ENCODE data around the gene HOXA6.

Gene HOXA6

DNA sequence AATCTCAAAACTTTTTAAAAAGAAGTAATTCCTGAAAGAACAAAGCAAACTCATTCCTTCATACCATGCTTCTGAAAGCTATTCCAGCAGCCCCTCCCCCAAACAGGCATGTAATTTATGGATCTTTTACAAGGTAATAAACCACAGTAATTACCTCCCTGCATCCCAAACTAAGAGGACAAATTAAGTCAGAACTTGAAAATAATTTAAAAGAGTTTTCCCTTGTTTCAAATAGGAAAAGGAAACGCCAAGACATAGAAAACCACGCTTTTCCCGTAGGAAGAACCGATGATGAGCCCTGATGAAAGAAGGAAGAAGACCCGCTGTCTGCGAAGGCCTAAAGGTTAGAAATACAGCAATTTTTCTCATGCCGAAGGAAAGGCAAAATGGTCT, 25.9 kb downstream of the HOXA6 start:
- DNase-seq, result no peak

DNA sequence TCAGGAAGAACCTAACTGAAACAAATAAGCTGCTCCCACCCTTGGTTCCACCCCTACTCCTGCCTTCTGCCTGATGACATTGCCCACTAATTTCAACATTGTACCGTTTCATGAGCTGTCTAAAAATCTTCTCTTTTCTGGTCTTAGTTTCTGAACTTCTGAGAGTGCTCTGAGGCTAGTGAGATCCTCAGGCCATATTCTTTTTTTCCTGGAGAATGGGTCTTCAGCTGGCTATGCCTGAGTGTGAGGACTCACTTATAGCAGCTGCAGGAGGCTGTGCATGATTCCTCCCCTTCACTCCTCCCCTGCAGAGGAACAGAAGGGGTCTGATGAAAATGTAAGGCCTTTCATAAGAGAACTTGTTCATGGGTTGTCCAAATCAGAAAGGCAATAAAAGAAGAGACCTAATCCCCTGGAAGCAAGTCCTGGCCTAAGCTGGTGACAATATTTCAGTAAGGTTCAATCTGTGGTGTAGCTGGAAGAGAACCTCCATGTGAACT, 28.1 kb downstream of the HOXA6 start:
- DNase-seq, result no peak

DNA sequence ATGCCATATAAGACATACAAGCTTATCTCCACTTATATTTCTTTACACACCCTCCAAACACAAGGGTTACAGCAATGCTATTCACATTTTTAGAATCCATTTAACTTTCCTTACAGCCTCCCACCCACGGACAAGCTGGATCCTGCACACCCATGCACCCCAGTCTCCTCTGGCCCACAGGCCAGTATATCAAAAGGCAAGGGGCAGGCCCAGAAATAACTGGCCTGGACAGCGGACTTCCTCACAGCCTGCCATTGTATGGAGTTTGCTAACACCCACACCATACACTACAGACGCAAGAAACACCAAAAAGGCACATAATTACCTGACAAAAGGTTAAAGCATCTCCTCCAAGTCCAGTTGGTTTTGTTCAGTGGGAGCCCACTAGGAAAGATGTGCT, 29.0 kb downstream of the HOXA6 start:
- DNase-seq, result peak; percentile 32

DNA sequence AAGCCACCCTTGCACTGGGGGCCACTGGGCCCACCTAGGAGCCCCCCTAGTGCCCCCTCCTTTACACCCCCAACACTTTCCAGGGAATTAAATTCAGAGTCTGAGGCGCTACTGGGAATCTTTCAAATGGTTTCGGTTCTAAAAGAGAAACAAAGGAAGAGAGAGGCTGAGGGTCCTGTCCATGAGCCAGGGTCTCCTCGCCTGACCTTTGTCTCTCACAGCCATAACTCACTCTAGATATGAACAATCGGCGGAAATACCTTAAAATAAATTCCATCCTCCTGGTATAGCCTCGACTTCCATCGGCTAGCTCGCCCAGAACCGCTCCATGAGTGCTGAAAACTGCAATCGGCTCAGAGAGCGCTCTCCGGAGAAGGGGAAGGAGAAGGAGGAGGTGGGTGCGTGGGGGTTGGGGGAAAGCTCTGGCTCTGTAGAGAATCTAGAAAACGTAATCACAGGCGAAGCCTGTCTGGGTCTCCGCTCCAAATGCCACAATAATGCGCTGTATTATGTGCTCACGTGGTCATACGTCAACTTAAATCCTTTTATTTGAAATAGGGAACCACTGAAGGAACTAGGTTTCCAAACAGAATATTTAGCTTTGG, 29.6 kb downstream of the HOXA6 start:
- peak; percentile 41 for DNase-seq

DNA sequence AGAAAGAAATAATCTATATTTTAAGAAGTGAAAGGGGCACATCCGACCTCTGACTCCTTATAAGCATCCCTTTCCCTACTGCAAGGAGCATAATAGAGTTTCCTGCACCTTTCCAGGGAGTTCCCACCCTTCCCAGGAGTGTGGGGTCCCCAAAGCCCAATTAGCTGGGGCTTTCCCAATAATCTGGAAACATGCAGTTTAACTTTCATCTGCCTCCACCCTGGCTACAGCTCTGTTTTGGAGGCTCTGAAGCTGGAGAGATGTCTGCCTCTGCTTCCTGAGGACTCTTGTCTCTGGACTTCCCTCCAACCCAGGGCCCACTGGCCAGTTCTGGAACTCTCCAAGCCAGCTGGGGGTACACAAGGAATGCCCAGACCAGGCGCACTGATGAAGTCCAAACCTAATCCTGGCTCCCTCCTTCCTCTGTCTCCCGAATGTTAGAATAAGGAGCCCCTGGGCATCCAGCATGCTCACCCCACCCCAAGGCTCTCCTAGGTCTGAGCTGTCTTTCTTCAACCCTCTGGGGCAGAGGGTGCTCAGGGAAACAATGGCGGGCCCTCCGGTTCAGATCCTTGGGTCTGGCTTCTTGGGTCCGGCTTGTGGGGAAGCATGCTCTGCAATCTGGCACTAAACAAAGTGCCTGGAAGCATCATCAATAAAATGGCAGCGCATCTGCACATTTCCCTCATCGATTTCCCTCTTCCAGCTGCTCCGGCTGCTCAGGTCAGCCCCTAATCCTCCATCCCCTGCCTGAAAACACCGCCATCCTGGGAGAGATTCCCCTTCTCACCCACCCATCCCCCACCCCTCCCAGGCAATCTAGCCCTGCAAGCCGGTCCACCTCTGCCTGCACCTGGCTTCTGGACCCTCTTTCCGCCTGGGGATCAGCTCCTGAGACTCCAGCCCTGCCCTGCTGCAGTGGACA, 30.4 kb downstream of the HOXA6 start:
- DNase-seq, result peak; percentile 40

DNA sequence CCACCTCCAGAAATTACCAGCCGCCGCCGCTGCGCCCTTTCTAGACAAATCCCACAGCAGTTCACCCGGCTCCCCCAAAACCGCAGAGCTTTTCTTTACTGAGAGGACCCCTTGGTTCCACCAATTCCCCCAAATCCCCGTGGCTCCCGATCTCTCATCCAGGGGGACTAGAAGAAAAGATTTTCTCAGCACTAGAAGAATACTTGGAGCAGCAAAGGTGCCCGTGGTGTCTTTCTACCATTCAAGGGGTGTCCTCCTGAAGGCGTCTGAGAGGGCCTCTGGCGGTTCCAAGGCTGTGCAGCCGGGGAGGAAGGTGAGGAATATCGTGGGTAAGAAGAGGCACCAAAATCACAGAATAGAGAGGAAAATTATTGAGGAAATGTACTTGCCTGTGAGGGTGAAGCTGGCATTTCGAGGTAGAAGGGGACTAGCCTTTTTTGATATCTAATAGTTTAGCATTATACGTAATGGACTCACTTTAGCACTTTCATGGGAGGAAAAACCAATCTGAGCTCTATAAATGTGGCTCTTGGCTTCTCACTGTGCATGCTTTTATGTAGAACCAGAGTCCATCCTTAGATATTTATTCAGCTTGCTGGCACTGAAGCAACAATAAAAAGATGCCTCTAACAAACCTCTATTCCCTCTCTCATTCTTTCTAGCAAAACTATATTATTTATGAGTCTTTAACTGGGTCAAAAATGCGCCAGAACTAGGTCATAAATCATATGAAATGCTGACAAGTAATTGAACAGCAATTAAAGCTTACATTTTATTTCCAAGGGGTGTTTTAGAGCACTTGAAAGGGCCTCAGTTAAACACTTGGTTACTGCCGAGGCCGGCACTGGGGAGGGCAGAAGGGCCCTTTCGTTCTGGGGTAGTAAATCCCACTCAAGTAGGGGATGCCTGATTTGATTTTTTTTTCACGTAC, 31.3 kb downstream of the HOXA6 start:
- DNase-seq, result peak; percentile 41

DNA sequence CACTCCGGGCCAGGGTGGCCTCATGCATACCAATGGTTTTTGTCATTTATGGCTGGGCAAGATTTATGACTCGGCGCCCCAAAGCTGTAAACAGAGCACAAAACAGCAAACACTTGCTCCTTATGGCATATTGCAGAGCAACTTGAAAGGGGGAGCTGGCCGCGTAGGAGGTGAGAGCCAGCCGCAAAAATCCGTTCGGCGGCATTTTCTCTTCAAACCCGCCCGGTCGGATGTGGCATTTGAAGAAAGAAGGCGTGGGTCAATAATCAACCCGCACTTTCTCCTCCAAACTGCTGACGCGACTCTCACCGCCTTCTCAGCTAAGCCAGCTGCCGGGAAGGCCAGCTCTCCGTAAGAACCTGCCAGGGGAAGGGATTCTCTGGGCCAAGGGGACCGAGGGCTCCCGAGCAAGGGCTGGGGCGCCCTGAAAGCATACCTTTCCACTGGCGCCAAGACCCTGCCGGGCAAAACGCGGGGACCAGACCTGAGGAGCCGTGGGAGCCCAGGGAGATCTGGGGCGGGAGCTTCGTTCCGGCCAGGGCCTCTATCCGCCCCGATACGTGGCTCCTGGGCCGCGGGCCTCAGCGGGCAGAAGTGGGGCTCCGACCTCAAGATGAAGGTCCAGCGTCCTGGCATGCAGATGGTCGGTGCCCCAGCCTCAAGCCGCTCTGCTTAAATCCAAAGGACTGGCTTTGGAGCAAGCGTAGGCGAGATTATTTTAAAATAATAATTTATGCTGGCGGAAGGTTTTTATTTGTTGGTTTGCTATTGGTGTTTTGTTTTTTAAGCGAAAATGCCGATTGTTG, 32.1 kb downstream of the HOXA6 start:
- peak; percentile 53 for DNase-seq

DNA sequence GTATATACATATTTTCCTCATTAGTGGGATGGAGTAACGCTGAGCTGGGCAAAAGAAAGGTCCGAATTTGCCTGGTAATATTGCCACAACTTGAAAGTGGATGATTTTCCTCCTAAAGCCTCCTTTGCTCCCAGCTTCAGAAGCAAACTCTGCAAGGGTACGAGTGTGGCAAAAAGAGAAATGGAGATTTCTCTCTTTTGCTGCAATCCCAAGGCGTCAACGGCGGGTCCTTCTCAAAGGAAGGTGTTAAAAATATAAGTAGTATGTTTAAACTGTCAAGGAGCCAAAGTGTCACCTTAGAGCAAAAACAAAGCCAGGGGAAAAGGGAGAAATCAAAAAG, 32.7 kb downstream of the HOXA6 start:
- no peak for DNase-seq

DNA sequence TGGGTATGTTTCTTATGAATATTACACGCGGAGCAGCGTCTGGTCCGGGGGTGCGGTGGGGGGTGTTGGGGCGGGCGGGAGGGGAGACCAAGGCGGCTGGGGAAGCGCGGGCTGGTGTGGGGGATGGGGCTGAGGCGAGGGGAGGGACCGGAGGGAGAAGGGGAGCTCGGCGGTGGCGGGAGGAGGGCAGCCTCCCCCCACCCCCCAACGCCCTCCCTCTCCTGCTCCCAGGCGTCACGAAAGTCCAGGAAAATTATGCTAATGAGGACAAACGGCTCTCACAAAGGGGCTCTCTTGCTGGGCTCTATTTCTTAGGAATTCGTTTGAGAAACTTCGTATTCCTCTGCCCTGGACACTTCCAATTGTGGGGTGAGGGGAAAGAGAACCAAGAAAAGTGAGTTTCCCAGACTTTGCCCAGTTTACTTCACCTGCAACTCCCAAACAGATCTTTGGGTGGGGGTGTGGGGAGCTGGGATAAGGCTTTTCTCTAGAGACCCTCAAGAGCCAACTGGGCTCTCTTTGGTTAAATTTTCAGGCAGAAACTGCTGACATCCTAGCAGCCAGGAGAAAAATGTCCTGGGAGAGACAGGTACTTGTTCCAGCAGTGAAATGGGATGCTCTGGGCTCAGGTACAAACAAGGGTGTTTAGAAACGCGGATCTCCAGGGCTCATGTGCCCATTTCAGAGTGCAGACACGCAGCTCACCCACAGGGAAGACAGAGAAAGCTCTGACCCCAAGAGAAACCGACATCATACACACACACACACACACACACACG, 33.4 kb downstream of the HOXA6 start:
- peak; percentile 60 for DNase-seq

DNA sequence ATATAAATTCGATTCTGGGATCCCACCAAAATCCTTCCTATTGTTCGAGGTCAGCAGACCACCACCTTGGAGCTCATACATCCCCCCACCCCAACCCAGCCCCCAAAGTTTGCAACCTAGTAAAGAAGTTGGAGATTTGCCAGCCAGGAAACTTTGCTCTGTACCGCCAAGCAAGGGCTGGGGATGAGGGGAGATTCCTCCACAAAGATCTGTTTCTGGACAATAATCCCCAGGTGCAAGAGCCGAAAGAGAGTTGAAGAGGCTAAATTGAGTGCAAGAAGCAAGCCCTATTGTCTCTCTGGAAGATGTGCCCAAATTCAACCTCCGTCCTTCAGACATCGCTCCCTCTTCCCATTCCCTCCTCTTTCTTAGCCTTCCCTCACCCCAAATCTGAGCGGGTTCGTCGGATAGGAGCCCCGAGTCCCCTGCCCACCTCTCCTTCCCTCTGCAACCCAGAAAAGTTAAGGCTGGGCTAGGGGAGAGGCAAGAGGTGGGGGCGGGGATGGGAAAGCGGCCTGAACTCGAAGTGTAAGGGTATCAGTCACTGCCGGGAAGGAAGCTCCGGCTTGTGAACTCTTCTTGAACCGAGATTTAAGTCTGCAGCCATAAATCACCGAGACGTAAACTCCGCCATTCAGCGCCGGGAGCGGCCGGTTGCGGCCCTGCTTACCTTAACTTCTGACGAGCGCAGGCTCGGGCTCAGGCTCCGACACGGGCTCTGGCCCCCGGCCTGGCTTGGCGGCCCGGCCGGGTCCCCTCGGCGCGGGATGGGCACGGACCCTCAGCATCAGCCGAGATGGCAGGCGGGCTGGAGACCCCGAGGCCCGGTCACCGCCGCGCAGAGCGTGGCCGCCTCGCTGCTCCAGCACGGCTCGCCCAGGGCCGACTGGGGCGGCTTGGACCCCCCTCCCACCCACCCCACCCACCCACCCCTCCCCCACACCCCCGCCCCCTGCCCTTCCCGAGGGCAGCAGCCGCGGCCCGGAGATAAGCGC, 34.3 kb downstream of the HOXA6 start:
- DNase-seq, result peak; percentile 68

DNA sequence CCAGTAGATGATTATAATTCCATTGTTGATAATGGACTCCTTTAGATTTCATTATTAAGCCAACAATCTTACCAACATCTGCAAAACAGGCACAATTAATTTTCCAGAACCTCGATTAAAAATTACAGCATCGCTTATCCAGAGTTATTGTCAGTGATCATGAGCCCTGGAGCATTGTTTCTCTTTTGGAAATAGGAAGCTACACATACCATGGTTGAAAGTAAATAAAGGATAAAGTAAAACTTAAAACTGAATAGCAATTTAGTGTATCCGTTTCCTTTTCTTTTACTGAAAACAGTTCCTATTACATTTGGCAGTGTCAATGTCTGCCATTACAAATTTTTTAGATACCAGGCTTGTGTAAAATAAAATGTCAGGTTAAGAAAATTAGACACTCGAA, 35.2 kb downstream of the HOXA6 start:
- DNase-seq, result no peak

DNA sequence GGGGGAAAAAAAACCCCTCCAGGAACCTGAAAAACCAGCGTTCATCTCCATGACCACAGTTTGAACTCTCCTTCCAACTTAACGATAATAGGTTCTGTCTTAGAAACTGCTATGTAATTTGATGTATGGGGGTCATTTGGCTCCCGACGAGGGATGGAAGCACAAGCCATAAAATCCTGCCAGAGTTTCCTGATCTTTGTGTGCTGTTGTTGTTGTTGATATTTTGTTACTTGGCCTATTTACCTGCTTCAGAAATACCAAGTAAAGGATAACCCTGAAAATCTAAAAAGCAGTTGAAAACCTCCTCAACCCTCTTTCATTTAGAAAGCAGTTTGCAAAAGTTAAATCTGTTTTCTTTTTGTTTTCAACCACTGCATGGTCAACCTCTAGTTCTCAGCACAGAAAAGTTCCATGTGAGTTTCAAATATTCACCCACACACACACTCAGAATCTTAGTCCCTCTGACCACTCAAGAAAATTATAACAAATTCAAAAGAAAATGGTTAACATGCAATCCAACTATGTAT, 35.8 kb downstream of the HOXA6 start:
- no peak for DNase-seq

DNA sequence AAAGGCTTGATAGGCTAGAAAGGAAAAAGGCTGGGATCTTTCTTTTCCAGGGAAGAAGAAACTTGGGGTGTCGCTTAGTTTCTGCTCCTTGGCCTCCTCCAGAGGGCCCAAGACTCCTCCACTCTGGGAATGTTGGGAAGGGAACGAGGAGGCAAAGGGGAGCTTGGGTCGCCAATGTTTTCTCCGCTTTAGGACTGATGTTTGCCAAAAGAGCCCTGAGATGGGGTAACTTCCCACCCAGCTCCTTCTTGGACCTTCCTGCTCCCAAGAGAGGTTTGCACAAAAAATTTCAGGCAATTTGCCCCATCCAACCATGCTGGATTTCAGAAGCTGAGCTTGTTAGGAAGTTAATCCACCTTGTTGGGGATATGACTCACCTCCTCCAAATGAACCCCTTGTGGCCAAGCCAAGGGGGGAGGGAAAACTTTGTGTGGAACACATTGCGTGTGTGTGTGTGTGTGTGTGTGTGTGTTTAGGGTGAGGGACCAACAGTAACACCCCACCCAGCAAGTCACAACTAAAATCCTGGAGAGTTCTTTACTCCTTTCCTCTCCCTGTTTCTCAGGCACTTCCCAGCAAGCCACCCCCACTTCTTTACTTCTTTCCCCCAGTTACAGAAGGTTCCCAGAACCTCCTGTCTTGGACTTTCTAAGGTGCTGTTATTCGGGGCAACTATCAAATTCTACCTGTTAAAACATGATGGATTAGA, 36.4 kb downstream of the HOXA6 start:
- peak; percentile 50 for DNase-seq

DNA sequence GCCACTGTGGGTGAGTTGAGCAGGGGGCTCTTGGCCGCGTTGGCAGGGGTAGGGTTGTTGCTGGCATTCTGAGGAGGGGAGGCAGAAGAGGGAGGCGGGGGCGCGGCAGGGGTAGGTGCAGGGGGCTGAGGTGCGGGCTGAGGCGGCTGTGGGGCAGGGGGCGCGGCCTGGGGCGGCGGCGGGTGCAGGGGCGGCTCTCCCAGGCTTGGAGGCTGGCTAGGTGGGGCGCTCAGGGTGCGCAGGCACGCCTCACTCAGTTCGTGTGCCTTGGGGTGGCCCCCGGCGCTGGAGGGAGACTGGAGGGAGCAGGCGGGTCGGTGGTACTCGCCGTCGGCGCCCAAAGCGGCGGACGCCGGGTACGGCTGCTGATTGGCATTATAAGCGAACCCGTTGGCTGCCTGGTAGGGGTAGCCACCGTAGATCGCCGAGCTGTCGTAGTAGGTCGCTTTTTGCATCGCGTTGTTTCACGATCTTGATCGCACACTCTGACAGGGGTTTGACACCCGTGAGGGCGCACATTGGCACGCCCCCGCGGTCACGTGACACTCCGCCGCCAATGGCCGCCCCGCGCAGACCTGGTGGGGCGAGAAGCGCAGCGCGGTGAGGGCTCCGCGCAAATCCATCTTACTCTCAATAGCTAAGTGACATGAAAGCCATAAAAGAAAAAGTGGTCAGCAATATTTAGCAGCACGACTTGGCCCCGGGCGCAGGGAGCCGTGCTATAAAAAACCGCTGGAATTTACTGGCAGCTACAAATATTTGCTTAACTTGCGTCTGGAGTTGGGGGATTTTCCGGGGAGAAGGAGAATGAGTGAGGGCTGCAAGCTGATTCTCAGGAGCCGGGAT, 37.2 kb downstream of the HOXA6 start:
- DNase-seq, result peak; percentile 67

DNA sequence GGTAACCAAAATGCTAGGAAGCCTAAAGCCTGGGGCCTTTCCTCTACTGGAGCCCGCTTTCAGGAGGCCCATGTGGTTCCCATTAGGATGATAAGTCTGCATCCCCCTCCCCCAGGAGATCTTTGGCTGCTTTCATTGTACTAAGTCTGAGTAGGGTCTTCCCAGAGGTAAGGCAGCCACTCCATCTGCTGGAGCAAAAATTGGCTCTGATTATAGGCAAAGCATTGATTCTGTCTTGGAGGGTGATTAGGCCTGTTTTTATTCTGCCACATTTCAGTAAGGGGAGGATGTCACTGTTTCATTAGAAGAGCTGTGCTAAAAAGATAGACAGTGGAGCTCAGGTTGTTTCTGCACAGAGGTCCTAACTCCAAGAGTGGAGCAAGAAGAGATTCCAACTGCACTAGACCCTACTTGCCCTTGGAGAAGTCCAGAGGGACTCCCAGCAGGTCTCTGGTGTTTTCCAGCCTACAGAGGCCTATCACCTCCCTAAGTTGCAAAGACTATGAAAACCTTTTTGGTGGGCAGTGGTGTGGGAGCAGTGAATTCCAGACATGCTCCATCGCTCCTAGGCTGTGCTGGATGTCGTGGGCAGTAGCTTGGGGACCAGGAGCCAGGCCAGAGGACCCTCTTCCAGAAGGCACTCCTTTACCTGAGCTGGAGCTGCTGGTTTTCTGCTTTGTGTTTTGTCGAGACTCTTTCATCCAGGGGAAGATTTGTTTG, 37.9 kb downstream of the HOXA6 start:
- DNase-seq, result peak; percentile 43

DNA sequence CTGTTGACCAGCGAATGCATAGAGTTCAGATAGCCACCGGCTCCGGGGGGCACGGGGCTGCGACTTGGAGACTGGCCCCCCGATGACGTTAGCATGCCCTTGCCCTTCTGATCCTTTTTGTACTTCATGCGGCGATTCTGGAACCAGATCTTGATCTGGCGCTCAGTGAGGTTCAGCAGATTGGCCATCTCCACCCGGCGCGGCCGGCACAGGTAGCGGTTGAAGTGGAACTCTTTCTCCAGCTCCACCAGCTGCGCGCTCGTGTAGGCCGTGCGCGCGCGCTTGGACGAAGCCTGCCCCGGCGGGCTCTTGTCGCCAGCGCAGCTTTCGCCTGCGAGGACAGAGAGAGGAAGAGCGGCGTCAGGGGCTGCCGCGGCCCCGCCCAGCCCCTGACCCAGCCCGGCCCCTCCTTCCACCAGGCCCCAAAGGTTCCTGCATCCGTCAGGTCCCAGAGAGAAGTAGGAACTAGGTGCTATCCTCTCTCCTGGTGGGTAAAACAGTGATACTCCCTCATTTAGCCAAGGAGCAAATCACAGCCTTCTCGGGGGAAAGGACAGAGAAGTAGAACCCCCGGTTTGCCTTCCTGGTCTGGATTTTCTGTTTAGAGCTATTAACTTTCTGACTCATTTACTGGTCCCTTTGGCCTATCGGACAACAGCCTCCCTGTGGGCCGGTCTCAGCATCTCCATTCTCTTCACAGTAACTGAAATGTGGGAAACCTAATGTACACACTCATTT, 39.0 kb downstream of the HOXA6 start:
- no peak for DNase-seq
